Activated B cell treated with CpG ODN at 0.5 μM for 24 hours (primary cell): ENCODE measurements around the gene SLC16A10. TPM values are rescaled to one million over a fixed set of nuclear protein-coding genes. Genes with fewer than 3 reads are reported as not detected.
"Not testable (repeated sequence)": the region's sequence is repeated elsewhere in the genome, so short reads cannot be mapped to it uniquely, and the experiment has no call there.

ENCODE experiments used
- ATAC-seq: fragments of 200-7000 bp; cut with Tn5 transposase; one replicate; pipeline ENCODE4 v1.10.0; 2021; ENCODE audit warnings: low read depth, mild to moderate bottlenecking, moderate library complexity
- CTCF ChIA-PET: fragments of 350-600 bp; sonication (Branson Sonifier 250); formaldehyde crosslinking; loops from one replicate; lab custom pipeline; 2021; ENCODE audit warnings: antibody characterized with exemption; lab: Charles Lee
- POLR2A ChIA-PET: fragments of 350-600 bp; sonication (Branson Sonifier 250); formaldehyde crosslinking; loops from one replicate; lab custom pipeline; 2021; ENCODE audit warnings: antibody characterized with exemption; lab: Charles Lee
- DNase-seq: peaks from one replicate; pipeline ENCODE4 v3.0.0; 2022
- H3K27ac Mint-ChIP-seq: one replicate; pipeline ENCODE4 v1.8.0; 2020; ENCODE audit warnings: mixed read lengths
- H3K27me3 Mint-ChIP-seq: one replicate; pipeline ENCODE4 v1.8.0; 2021; ENCODE audit warnings: mixed read lengths
- H3K36me3 Mint-ChIP-seq: one replicate; pipeline ENCODE4 v1.8.0; 2021; ENCODE audit warnings: low read depth, mixed read lengths
- H3K4me1 Mint-ChIP-seq: one replicate; pipeline ENCODE4 v1.8.0; 2021; ENCODE audit warnings: mixed read lengths
- H3K4me3 Mint-ChIP-seq: one replicate; pipeline ENCODE4 v1.8.0; 2020; ENCODE audit warnings: mild to moderate bottlenecking, mixed read lengths
- H3K9me3 Mint-ChIP-seq: one replicate; pipeline ENCODE4 v1.8.0; 2020; ENCODE audit warnings: mixed read lengths
- intact Hi-C: fragments of 100-400 bp; cut with micrococcal nuclease; formaldehyde crosslinking; loops from one replicate; pipeline ENCODE4 v1.15.1; 2024
- total RNA-seq: library from RNA; stranded (reverse); gene quantifications from 2 replicates; pipeline ENCODE4 v1.2.3, GENCODE V29; 2022
- TF ChIP-seq, protein P1 (sequence below): fragments of 200-600 bp; IDR thresholded peaks from one replicate; pipeline ENCODE4 v1.8.0; 2022; ENCODE audit warnings: antibody characterized with exemption, mild to moderate bottlenecking

SLC16A10 gene
- total RNA-seq, 1 donor from 2014 or later, result 0.13 TPM

DNA sequence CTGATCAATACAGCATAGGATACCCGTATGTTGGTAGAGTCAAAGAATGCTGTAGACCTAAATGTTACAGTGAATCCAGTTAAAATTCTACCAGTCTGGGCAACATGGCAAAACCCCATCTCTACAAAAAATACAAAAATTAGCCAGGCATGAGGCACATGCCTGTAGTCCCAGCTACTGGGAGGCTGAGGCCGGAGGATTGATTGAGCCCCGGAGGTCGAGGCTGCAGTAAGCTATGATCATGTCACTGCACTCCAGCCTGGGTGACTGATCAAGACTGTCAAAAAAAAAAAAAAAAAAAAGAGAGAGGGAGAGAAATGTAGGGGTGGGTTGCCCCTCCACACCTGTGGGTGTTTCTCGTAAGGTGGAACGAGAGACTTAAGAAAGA is 167.5 kb downstream of the SLC16A10 start:
- DNase-seq, result no peak
- H3K9me3 Mint-ChIP-seq, result no peaks in the 10 kb centered on the region
- H3K4me1 Mint-ChIP-seq, result peaks cover 7% of the 10 kb centered on the region
- H3K36me3 Mint-ChIP-seq, result peaks cover 2% of the 10 kb centered on the region
- CTCF ChIA-PET, result no interaction called here
- intact Hi-C loops, result loop anchor here (5.0 kb wide), 1 partner anchor 437 kb away; the partner anchor contains the start of gene CDK19
- no peak overlapping the region for H3K27ac Mint-ChIP-seq
- TF ChIP-seq, protein P1, sequence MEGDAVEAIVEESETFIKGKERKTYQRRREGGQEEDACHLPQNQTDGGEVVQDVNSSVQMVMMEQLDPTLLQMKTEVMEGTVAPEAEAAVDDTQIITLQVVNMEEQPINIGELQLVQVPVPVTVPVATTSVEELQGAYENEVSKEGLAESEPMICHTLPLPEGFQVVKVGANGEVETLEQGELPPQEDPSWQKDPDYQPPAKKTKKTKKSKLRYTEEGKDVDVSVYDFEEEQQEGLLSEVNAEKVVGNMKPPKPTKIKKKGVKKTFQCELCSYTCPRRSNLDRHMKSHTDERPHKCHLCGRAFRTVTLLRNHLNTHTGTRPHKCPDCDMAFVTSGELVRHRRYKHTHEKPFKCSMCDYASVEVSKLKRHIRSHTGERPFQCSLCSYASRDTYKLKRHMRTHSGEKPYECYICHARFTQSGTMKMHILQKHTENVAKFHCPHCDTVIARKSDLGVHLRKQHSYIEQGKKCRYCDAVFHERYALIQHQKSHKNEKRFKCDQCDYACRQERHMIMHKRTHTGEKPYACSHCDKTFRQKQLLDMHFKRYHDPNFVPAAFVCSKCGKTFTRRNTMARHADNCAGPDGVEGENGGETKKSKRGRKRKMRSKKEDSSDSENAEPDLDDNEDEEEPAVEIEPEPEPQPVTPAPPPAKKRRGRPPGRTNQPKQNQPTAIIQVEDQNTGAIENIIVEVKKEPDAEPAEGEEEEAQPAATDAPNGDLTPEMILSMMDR, result no peak
- ATAC-seq, result no peak
- H3K4me3 Mint-ChIP-seq, result no peak overlapping the region
- no peaks in the 10 kb centered on the region for H3K27me3 Mint-ChIP-seq
- POLR2A ChIA-PET, result no interaction called here

DNA sequence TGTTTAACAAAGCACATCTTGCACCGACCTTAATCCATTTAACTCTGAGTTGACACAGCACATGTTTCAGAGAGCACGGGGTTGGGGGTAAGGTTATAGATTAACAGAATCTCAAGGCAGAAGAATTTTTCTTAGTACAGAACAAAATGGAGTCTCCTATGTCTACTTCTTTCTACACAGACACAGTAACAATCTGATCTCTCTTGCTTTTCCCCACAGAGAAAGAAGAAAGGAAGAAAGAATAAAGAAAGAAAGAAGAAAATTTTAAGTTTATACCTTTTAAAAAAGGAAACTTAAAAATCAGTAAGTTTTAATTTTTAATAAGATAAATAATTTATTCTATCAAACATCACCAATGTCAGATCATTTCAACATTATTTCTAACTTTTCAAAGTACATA is 168.5 kb downstream of the SLC16A10 start:
- DNase-seq, H3K27me3 Mint-ChIP-seq, POLR2A ChIA-PET, ATAC-seq, H3K27ac Mint-ChIP-seq, H3K4me3 Mint-ChIP-seq, H3K36me3 Mint-ChIP-seq, H3K9me3 Mint-ChIP-seq, CTCF ChIA-PET: not testable (repeated sequence)
- H3K4me1 Mint-ChIP-seq, result peaks cover 15% of the 10 kb centered on the region
- intact Hi-C loops, result loop anchor here (5.0 kb wide), 1 partner anchor 439 kb away; the partner anchor contains the start of gene CDK19

DNA sequence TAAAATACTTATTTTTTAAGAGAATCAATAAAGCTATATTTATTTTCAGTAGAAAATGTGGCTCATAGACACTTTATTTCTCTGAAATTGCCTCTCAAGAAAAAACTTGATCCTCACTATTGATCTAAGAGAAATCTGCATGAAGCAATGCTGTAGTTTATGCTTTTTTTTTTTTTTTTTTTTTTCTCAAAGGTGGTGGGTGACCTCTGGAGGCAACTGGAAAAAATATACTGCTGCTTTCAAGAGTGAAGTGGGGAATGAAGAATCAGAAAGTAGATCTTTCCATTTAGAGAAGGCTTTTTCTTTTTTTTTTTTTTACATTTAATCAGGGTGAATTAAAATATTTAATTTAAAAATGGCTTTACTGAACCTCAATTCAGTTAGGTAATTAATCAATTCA is 169.3 kb downstream of the SLC16A10 start:
- intact Hi-C loops, result loop anchor here (5.0 kb wide), 1 partner anchor 439 kb away; the partner anchor contains the start of gene CDK19
- peaks cover 19% of the 10 kb centered on the region for H3K4me1 Mint-ChIP-seq
- TF ChIP-seq, protein P1, result no peak
- no peaks in the 10 kb centered on the region for H3K27me3 Mint-ChIP-seq
- no peak overlapping the region for H3K27ac Mint-ChIP-seq
- CTCF ChIA-PET, result interaction anchor here (0.6 to 1.1 kb wide), 3 partner anchors 222 to 385 kb away, joined by 3 to 4 read pairs (median 3); no protein-coding TSS in a partner anchor
- H3K9me3 Mint-ChIP-seq, result no peaks in the 10 kb centered on the region
- POLR2A ChIA-PET, result no interaction called here
- no peak overlapping the region for H3K4me3 Mint-ChIP-seq
- DNase-seq, result no peak
- no peak for ATAC-seq
- peaks cover 2% of the 10 kb centered on the region for H3K36me3 Mint-ChIP-seq

- Mint-ChIP-seq H3K4me1 (peaks cover 24% of the 10 kb centered on the region), H3K4me3 (no peak overlapping the region), H3K9me3 (no peaks in the 10 kb centered on the region), H3K36me3 (peaks cover 7% of the 10 kb centered on the region), H3K27me3 (no peaks in the 10 kb centered on the region), H3K27ac (no peak overlapping the region)
- CTCF ChIA-PET, result interaction anchor here (1.1 to 2.7 kb wide), 8 partner anchors 130 to 385 kb away, joined by 3 to 86 read pairs (median 8); no protein-coding TSS in a partner anchor
- POLR2A ChIA-PET, result interaction anchor here (0.5 to 2.5 kb wide), 2 partner anchors 66 to 226 kb away, joined by 3 to 79 read pairs; partner anchors contain the start of gene REV3L
- no peak for ATAC-seq
- intact Hi-C loops, result loop anchor here (5.0 kb wide), 1 partner anchor 441 kb away; the partner anchor contains the start of gene CDK19
- TF ChIP-seq, protein P1, result no peak
- no peak for DNase-seq
These were observed 170.7 kb downstream of the SLC16A10 start for GRCh38 chr6:111258010-111258409.

- intact Hi-C loops, result loop anchor here (1.0 to 5.0 kb wide), 12 partner anchors 148 to 829 kb away; partner anchors contain the start of genes AMD1, CDK19, FAM229B and FYN
- H3K9me3 Mint-ChIP-seq, result no peaks in the 10 kb centered on the region
- DNase-seq, result no peak
- TF ChIP-seq, protein P1, result no peak
- CTCF ChIA-PET, result interaction anchor here (0.7 to 2.7 kb wide), 20 partner anchors 8 to 786 kb away, joined by 3 to 86 read pairs (median 6); partner anchors contain the start of gene REV3L
- peak overlapping the region; percentile 84 for H3K4me3 Mint-ChIP-seq
- POLR2A ChIA-PET, result interaction anchor here (0.5 to 2.5 kb wide), 20 partner anchors 11 to 828 kb away, joined by 3 to 79 read pairs (median 4); partner anchors contain the start of genes AMD1, CDK19, FAM229B and REV3L
- H3K36me3 Mint-ChIP-seq, result peaks cover 8% of the 10 kb centered on the region
- no peaks in the 10 kb centered on the region for H3K27me3 Mint-ChIP-seq
- peak overlapping the region; percentile 87 for H3K27ac Mint-ChIP-seq
- H3K4me1 Mint-ChIP-seq, result peaks cover 25% of the 10 kb centered on the region
- ATAC-seq, result no peak
These were observed 171.3 kb downstream of the SLC16A10 start for GRCh38 chr6:111258615-111259088.
